ENCODE results near the gene GDAP2.

Gene GDAP2

GRCh38 chr1:117842408-117843170 is 86.8 kb downstream of the GDAP2 start:
- DNase-seq = no peak

GRCh38 chr1:117841117-117841650 is 88.2 kb downstream of the GDAP2 start:
- DNase-seq = no peak

- DNase-seq = no peak
Observed at GRCh38 chr1:117838911-117839310, 90.5 kb downstream of the GDAP2 start.

- no peak for DNase-seq
Observed at GRCh38 chr1:117836069-117836468, 93.4 kb downstream of the GDAP2 start.

GRCh38 chr1:117834416-117834815 is 95.0 kb downstream of the GDAP2 start:
- DNase-seq = no peak

- DNase-seq = no peak
Observed at GRCh38 chr1:117832453-117832852, 97.0 kb downstream of the GDAP2 start.

- DNase-seq = no peak
Observed at GRCh38 chr1:117830222-117830621, 99.2 kb downstream of the GDAP2 start.

GRCh38 chr1:117828201-117828600 is 101.2 kb downstream of the GDAP2 start:
- DNase-seq = no peak

GRCh38 chr1:117826540-117827078 is 102.8 kb downstream of the GDAP2 start:
- DNase-seq = peak in 2 of 58 donors; percentile 2 to 22

- DNase-seq = no peak
Observed at GRCh38 chr1:117826119-117826518, 103.3 kb downstream of the GDAP2 start.

GRCh38 chr1:117825414-117825813 is 104.0 kb downstream of the GDAP2 start:
- DNase-seq = no peak

GRCh38 chr1:117824616-117825015 is 104.8 kb downstream of the GDAP2 start:
- no peak for DNase-seq

GRCh38 chr1:117821774-117822482 is 107.5 kb downstream of the GDAP2 start:
- DNase-seq = no peak

GRCh38 chr1:117821382-117821755 is 108.1 kb downstream of the GDAP2 start:
- DNase-seq = no peak

- DNase-seq = no peak
Observed at GRCh38 chr1:117820694-117821381, 108.6 kb downstream of the GDAP2 start.

- DNase-seq = no peak
Observed at GRCh38 chr1:117820096-117820495, 109.3 kb downstream of the GDAP2 start.

GRCh38 chr1:117819301-117819700 is 110.1 kb downstream of the GDAP2 start:
- no peak for DNase-seq

GRCh38 chr1:117818456-117818855 is 111.0 kb downstream of the GDAP2 start:
- no peak for DNase-seq

- no peak for DNase-seq
Observed at GRCh38 chr1:117817629-117818028, 111.8 kb downstream of the GDAP2 start.

- no peak for DNase-seq
Observed at GRCh38 chr1:117815926-117816325, 113.5 kb downstream of the GDAP2 start.

All from anterior cingulate cortex (tissue), 58 donors.